Neural cell (in vitro differentiated cells): ENCODE results near the gene SPEM3. TPM values are rescaled to one million over a fixed set of nuclear protein-coding genes. Genes with fewer than 3 reads are reported as not detected.

Experiments
- H2AFZ ChIP-seq: fragments of 200-600, 300-800 bp; sonication (generic), shearing (Covaris generic); 2 replicates; pipeline ENCODE4 v1.6.0; 2014; ENCODE audit warnings: low read depth, mild to moderate bottlenecking, antibody characterized with exemption, low read length, moderate library complexity
- H3F3A ChIP-seq: fragments of 200-600 bp; shearing (Covaris generic); 2 replicates; pipeline ENCODE4 v1.6.1; 2016; ENCODE audit warnings: mild to moderate bottlenecking, moderate library complexity, mixed read lengths, antibody characterized with exemption, low read length; ENCODE audit not compliant: insufficient read depth, poor library complexity, severe bottlenecking
- H3K27ac ChIP-seq: fragments of 200-600, 300-800 bp; sonication (generic), shearing (Covaris generic); 2 replicates; pipeline ENCODE4 v1.5.1; 2014; ENCODE audit warnings: mild to moderate bottlenecking, low read length, moderate library complexity
- H3K27me3 ChIP-seq: fragments of 300-800, 200-600 bp; sonication (generic), shearing (Covaris generic); 2 replicates; pipeline ENCODE4 v1.6.0; 2014; ENCODE audit warnings: mild to moderate bottlenecking, low read depth, low read length, moderate library complexity; ENCODE audit not compliant: insufficient read depth
- H3K36me3 ChIP-seq: fragments of 300-800, 200-600 bp; sonication (generic), shearing (Covaris generic); 2 replicates; pipeline ENCODE4 v1.5.1; 2014; ENCODE audit warnings: mild to moderate bottlenecking, antibody characterized with exemption, low read length, moderate library complexity; ENCODE audit not compliant: insufficient read depth
- H3K4me2 ChIP-seq: fragments of 300-800, 200-600 bp; sonication (generic), shearing (Covaris generic); 2 replicates; pipeline ENCODE4 v1.6.0; 2014; ENCODE audit warnings: mild to moderate bottlenecking, low read length
- H3K4me3 ChIP-seq: fragments of 300-800, 200-600 bp; sonication (generic), shearing (Covaris generic); 2 replicates; pipeline ENCODE4 v1.5.1; 2014; ENCODE audit warnings: mild to moderate bottlenecking, low read length, moderate library complexity
- H3K79me2 ChIP-seq: fragments of 200-600 bp; shearing (Covaris generic); replicated peaks from 2 replicates; pipeline ENCODE4 v1.6.0; 2014; ENCODE audit warnings: mild to moderate bottlenecking, low read length, moderate library complexity; ENCODE audit not compliant: insufficient read depth
- H3K9ac ChIP-seq: fragments of 300-800, 200-600 bp; sonication (generic), shearing (Covaris generic); 2 replicates; pipeline ENCODE4 v1.6.1; 2016; ENCODE audit warnings: mild to moderate bottlenecking, low read length, mixed read lengths
- H3K9me2 ChIP-seq: fragments of 200-600 bp; shearing (Covaris generic); 2 replicates; pipeline ENCODE4 v1.6.1; 2016; ENCODE audit warnings: mild to moderate bottlenecking, low read length, mixed read lengths; ENCODE audit not compliant: insufficient read depth
- H3K9me3 ChIP-seq: fragments of 200-600, 300-800 bp; sonication (generic), shearing (Covaris generic); 2 replicates; pipeline ENCODE4 v1.6.1; 2016; ENCODE audit warnings: mild to moderate bottlenecking, mixed run types, low read length, moderate library complexity, mixed read lengths
- H4K20me1 ChIP-seq: fragments of 200-600 bp; shearing (Covaris generic); 2 replicates; pipeline ENCODE4 v1.6.1; 2016; ENCODE audit warnings: mild to moderate bottlenecking, mixed run types; ENCODE audit not compliant: insufficient read depth
- CTCF ChIP-seq: fragments of 450-650 bp; IDR thresholded peaks from 2 replicates; pipeline ENCODE4 v1.5.1; 2014; ENCODE audit warnings: antibody characterized with exemption, mild to moderate bottlenecking, moderate library complexity; ENCODE audit not compliant: poor library complexity, severe bottlenecking
- EP300 ChIP-seq: fragments of 450-650 bp; conservative IDR thresholded peaks from 2 replicates; pipeline ENCODE4 v1.6.1; 2014; ENCODE audit warnings: antibody characterized with exemption, mild to moderate bottlenecking, moderate library complexity; ENCODE audit not compliant: poor library complexity, severe bottlenecking
- EZH2 ChIP-seq: fragments of 200-600, 300-800 bp; shearing (Covaris generic), sonication (generic); IDR thresholded peaks from 2 replicates; pipeline ENCODE4 v1.6.1; 2014; ENCODE audit warnings: antibody characterized with exemption, low read length, borderline replicate concordance, mild to moderate bottlenecking; ENCODE audit not compliant: insufficient read depth, poor library complexity, severe bottlenecking
- MXI1 ChIP-seq: fragments of 450-650 bp; conservative IDR thresholded peaks from 2 replicates; pipeline ENCODE4 v1.6.1; 2014; ENCODE audit warnings: antibody characterized with exemption, mild to moderate bottlenecking; ENCODE audit not compliant: poor library complexity, severe bottlenecking
- POLR2AphosphoS5 ChIP-seq: IDR thresholded peaks from 2 replicates; pipeline ENCODE4 v1.6.1; 2012
- RAD21 ChIP-seq: fragments of 450-650 bp; conservative IDR thresholded peaks from 2 replicates; pipeline ENCODE4 v1.6.1; 2014; ENCODE audit warnings: antibody characterized with exemption, mild to moderate bottlenecking, moderate library complexity
- SMC3 ChIP-seq: fragments of 450-650 bp; conservative IDR thresholded peaks from 2 replicates; pipeline ENCODE4 v1.6.1; 2014; ENCODE audit warnings: antibody characterized with exemption, mild to moderate bottlenecking, moderate library complexity; ENCODE audit not compliant: poor library complexity
- TAF1 ChIP-seq: IDR thresholded peaks from 2 replicates; pipeline ENCODE4 v1.6.1; 2012; ENCODE audit warnings: low read depth
- polyA plus RNA-seq: library from polyadenylated mRNA; depleted of rRNA; stranded (reverse); fragments of >200 nt; gene quantifications from 2 replicates; pipeline ENCODE4 v1.2.3, GENCODE V29; 2014
- TF ChIP-seq, protein P1 (sequence below): IDR thresholded peaks from 2 replicates; pipeline ENCODE4 v1.6.1; 2012; ENCODE audit warnings: borderline replicate concordance

Gene SPEM3
- polyA plus RNA-seq, 1 donor from 2014 or later: not detected

DNA sequence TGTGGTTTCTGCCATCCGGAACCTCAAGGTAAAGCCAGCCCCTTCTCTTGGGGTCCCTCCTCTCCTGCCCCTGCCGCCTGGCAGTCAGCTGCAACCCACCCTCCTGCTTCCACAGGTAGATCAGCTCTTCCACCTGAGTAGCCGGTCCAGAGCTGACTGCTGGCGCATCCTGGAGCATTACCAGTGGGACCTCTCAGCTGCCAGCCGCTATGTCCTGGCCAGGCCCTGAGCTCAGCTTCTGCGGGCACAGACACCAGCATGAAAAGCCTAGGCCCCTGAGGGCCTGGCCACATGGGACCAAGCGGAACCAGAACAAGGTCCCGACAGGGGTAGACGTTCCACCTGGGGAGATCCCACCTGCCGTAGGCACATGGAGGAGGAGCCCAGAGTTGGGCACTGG, 39.8 kb upstream of the SPEM3 start:
- Histone ChIP-seq H3K4me3 (no peak overlapping the region), H3K9me2 (no peaks in the 10 kb centered on the region), H3F3A (no peaks in the 10 kb centered on the region), H3K79me2 (no peaks in the 10 kb centered on the region), H3K27ac (no peak overlapping the region), H3K36me3 (peaks cover 7% of the 10 kb centered on the region), H3K9me3 (no peaks in the 10 kb centered on the region), H4K20me1 (no peaks in the 10 kb centered on the region), H3K27me3 (peaks cover 4% of the 10 kb centered on the region), H2AFZ (no peak overlapping the region), H3K4me2 (no peak overlapping the region), H3K9ac (no peak overlapping the region)
- TF ChIP-seq EZH2 (no peak), EP300 (no peak), CTCF (no peak)

GRCh38 chr17:7389924-7390910, 38.4 kb upstream of the SPEM3 start:
- H3K36me3 ChIP-seq: peaks cover 7% of the 10 kb centered on the region
- H2AFZ ChIP-seq: no peak overlapping the region
- H3K27ac ChIP-seq: no peak overlapping the region
- no peak for TF ChIP-seq CTCF
- no peak for TF ChIP-seq EZH2
- H3K79me2 ChIP-seq: no peaks in the 10 kb centered on the region
- H3K4me3 ChIP-seq: no peak overlapping the region
- no peaks in the 10 kb centered on the region for H3K9me3 ChIP-seq
- no peaks in the 10 kb centered on the region for H4K20me1 ChIP-seq
- no peak overlapping the region for H3K9ac ChIP-seq
- H3K27me3 ChIP-seq: no peaks in the 10 kb centered on the region
- no peak overlapping the region for H3K4me2 ChIP-seq
- no peaks in the 10 kb centered on the region for H3K9me2 ChIP-seq
- no peaks in the 10 kb centered on the region for H3F3A ChIP-seq

- Histone ChIP-seq H3K4me2 (no peak overlapping the region), H3K36me3 (peaks cover 7% of the 10 kb centered on the region), H3K27me3 (no peaks in the 10 kb centered on the region), H4K20me1 (no peaks in the 10 kb centered on the region), H2AFZ (no peak overlapping the region), H3K4me3 (no peak overlapping the region), H3K9me3 (no peaks in the 10 kb centered on the region), H3F3A (no peaks in the 10 kb centered on the region), H3K9me2 (no peaks in the 10 kb centered on the region), H3K9ac (no peak overlapping the region), H3K79me2 (no peaks in the 10 kb centered on the region), H3K27ac (no peak overlapping the region)
- no peak for TF ChIP-seq TAF1
- TF ChIP-seq SMC3: no peak
- no peak for TF ChIP-seq POLR2AphosphoS5
- no peak for TF ChIP-seq MXI1
- TF ChIP-seq CTCF: no peak
- TF ChIP-seq RAD21: no peak
- TF ChIP-seq, protein P1, sequence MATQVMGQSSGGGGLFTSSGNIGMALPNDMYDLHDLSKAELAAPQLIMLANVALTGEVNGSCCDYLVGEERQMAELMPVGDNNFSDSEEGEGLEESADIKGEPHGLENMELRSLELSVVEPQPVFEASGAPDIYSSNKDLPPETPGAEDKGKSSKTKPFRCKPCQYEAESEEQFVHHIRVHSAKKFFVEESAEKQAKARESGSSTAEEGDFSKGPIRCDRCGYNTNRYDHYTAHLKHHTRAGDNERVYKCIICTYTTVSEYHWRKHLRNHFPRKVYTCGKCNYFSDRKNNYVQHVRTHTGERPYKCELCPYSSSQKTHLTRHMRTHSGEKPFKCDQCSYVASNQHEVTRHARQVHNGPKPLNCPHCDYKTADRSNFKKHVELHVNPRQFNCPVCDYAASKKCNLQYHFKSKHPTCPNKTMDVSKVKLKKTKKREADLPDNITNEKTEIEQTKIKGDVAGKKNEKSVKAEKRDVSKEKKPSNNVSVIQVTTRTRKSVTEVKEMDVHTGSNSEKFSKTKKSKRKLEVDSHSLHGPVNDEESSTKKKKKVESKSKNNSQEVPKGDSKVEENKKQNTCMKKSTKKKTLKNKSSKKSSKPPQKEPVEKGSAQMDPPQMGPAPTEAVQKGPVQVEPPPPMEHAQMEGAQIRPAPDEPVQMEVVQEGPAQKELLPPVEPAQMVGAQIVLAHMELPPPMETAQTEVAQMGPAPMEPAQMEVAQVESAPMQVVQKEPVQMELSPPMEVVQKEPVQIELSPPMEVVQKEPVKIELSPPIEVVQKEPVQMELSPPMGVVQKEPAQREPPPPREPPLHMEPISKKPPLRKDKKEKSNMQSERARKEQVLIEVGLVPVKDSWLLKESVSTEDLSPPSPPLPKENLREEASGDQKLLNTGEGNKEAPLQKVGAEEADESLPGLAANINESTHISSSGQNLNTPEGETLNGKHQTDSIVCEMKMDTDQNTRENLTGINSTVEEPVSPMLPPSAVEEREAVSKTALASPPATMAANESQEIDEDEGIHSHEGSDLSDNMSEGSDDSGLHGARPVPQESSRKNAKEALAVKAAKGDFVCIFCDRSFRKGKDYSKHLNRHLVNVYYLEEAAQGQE: no peak
- TF ChIP-seq EP300: no peak
Measured at GRCh38 chr17:7391307-7391706, 37.4 kb upstream of the SPEM3 start.
